Left lobe of liver (tissue), 2 donors: ENCODE results near the gene RBFOX1. TPM values are rescaled to one million over a fixed set of nuclear protein-coding genes. Genes with fewer than 3 reads are reported as not detected.

Source experiments
- ATAC-seq: fragments of 200-7000 bp; cut with Tn5 transposase; one replicate; pipeline ENCODE4 v1.9.1; 2020; ENCODE audit warnings: mild to moderate bottlenecking, moderate library complexity
- DNase-seq: peaks from one replicate; pipeline ENCODE4 v3.0.0-alpha.2; 2020; ENCODE audit warnings: low spot score
- total RNA-seq: library from RNA; stranded (reverse); gene quantifications from one replicate; pipeline ENCODE4 v1.2.1, GENCODE V29; 2021
- donor health status: DM: no; HTN: no; CAD: no; lungs with moderate emphysema.
- donor health status: DM: no; HTN: yes; CAD: no.

The RBFOX1 gene
- total RNA-seq, 1 donor from 2014 or later = not detected

DNA sequence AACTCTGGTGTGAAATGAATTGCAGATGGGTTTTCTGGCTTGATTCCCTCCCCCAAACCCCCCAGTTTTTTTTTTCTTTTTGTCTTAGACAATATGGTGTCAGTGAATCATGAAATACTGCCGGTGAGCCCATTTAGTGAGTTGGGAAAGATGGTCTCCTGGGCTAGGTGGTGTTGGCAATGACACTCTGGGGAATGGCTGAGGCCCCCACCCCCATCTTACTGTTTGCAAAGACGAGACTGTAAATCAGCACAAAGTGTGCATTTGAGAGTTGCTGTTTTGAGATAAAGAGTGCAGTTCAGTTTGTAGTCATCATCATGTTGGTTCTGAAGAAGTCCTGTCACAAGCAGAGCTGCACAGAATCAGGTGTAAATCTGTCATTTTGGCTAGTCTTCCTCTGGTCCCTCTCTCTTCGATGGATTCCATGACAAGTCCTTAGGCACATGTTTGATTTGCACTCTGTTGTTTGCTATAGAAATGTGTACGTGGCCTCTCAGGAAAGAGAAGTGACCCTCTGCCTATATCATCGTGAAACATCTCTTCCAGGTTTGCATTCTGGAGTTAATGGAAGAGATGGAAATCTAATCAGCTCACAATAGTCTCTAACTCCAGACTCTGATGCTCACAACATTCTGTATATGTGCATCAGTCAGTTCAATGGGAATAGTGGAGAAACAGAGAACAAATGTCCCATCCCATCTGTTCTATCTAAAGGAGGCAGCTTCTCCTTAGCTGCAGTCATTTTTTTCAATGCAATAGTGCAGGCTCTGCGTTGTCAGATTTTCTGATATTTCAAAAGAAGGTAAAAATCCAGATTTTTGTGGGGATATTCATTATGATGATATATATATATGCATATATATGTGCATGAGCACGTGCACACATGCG is 34.6 kb downstream of the RBFOX1 start:
- no peak for ATAC-seq

DNA sequence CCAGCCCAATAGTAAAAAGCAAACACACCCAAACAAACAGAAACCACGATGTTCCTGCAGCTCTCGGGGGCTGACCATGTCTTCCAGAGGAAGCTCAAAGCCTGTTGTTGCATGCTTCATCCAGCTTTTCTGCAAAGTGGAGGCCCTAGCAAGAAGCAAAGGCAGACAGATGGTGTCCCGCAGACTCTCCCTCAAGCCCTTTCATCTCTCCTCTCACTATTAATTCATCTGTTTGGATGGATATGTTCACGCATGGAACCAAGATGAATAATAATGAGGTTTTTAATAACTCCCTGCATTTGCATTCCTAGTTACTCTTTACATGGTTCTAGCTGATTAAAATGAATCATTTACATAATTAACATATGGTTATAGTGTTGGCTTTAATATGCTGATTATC is 36.6 kb downstream of the RBFOX1 start:
- DNase-seq (no peak), ATAC-seq (no peak)

More for the DNA sequence above, 34.6 kb downstream of the RBFOX1 start:
- no peak for DNase-seq

DNA sequence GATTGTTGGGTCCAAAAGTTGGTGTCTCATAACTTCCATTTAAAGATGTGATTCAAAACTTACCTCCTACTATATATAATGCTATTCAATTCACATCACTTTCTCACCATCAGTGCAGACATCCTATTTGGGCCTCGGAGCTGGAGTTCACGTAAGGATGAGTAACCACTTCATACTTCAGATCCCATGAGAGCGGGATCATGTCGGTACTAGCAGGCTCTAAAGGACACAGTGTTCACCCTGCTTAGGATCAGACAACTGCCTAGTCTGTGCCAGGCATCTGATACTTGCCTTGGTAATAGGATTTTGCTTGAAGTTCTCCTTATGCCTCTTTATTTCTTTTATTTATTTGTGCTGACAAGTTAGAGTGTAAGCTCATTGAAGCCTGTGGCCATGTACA is 39.5 kb downstream of the RBFOX1 start:
- no peak for ATAC-seq
- DNase-seq = no peak

DNA sequence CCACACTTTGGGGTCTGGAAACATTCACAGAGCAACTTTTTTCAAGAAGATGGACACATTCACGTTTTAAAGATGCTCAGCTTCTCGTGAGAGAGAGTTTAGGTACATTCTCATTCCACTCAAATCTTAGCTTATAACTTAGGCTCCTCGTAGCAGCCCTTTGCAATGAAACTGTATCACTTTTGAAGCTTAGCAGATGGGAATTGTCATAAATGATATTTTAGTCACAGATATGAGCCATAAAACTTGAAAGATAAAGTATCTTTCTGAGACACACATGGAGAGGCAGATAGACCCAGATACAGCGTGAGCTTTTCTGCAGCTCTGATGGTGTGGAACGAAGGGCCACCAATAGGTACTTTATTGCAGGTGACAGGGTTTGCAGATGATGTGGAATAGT is 41.1 kb downstream of the RBFOX1 start:
- ATAC-seq = no peak
- no peak for DNase-seq

DNA sequence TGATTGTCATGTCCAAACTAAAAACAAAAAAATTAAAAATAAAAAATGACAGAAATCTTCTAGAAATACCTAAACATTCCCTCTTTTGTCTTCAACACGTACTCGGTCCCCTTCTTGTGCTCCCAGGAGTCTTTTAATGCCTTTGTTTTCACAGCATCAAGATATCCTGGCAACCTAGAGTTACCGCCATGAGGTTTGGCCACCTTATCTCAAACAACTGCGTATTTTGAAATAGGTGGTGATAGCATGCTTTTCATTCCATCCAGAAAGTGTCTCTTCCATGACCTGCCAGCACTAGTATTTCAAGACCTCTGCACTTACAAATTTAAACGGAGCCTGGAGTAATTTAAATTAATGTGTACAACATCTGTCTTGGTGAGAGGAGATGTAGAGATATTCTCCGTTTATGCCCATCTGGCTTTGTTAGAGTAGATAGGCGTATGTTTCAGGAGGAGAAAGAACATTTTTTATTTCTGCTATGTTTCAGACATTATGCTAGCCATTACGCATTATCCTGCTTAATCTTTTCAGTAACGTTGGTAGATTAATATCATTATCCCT is 42.0 kb downstream of the RBFOX1 start:
- no peak for ATAC-seq
- DNase-seq = no peak

DNA sequence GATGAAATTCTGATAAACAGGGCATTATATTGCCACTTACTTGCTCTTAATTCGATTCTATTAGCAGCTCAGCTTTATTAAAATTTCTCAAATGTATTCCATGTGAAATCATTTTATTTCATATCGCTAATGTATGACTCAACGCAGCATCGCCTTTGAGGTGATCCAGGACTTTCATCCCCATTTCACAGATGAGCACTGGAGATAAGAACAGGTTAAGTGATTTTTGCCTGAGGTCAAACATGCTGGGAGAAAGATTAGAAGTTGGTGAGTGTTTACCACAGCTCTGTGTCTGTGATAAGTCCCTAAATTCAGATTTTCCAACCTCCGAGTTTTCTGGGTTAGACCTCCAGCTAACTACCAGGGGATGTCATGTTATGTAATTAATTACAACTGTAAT is 43.6 kb downstream of the RBFOX1 start:
- DNase-seq = no peak
- ATAC-seq = no peak

DNA sequence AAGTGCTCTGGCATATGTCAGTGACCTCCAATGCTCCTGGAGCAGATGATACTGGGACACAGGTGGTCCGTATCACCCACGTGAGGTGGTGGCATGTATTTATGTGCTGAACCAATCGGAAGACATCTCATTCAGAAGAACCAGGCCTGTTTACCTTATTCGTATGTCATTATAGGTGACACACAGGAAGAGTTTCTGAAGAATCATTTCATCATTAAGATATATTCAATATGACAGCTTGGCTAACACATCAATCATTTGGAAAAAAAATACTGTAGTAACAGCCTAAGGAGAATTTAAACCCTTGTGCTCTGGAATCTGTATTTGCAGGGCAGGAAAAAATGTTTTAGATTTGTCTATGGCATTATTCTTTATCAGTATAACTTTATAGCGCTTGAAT is 44.6 kb downstream of the RBFOX1 start:
- DNase-seq = no peak
- no peak for ATAC-seq

DNA sequence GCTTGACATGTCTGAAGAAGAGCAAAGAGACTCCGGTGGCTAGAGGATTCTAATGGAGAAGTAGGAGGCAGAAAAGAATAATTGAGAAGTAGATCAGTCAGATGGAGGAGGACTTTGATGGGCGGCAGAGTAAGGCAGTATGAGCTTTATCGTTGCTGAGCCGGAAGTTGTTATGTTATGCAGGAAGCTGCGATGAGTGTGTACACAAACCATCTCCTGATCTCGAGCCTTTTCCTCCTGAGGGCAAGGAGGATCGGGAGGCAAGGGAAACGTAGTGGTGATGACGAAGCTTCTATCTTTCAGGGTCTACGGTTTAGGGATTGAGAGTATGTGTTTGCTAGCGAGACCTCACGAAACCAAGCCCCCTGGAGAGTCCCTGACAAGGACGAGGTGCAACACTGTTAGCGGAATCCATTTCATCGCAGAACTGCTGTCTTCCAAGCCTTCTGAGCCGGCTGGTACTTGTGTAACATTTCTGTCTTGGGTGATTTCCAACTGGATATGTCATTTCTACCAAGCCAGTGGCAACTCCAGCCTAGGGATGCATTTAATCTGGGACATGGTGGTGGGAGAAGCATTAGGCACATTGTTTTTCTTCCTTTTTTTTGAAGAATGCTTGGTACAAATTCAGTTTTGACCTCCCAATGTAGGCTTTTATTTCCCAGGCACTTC is 45.5 kb downstream of the RBFOX1 start:
- DNase-seq (no peak), ATAC-seq (no peak)

DNA sequence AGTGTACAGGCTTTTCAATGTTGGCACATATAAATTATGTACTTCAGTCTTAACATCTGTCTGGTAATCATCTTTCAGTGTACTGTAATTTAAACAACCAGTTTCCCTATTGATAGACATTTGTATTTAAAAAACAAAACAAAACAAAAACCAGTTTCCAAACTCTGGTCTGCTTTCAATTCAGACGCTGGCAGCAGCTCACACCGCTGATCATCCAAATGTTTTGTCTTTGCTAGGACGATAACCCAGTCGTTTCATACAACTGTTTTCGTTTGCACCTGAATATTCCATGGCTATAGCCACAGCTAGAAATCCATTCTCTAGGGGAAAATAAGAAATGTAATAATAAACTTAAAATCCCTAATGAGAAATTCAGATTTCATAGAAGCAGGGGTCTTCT is 47.8 kb downstream of the RBFOX1 start:
- ATAC-seq (no peak), DNase-seq (no peak)

DNA sequence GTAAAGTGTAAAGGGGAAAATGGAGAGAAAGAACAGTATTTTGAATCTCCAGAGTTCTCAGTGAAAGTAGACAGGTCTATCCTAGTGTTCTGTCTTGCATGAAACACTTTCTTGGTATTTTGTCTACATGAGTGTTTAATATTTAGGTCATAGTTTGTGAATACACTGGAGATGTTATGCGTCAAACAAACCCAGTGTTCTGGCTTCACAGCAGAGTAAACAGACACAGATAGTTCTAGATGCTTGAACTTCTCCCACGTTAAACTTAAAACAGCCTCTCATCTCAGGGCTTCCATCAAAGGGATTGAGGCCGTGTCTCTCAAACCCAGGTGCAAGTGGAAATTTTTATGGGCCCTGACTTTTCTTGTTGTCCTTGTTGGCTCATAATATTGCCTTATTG is 48.3 kb downstream of the RBFOX1 start:
- ATAC-seq (no peak), DNase-seq (no peak)

DNA sequence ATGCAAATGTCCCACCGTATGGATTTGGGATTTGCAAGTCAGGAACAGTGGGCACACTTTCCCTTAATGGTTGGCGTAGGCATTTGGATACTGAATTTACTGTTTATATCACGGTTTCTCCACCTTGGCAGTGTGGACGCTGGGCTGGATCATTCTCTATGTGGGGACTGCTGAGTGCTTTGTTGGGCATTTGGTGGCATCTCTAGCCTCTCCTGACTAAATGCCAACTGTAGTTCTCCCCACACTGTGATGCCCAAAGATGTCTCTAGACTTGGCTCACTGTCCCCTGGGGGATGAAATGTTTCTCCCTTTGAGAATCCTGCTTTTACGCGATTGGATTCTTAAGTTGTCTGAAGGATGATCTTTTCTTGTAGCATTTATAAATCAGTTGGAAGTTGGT is 49.0 kb downstream of the RBFOX1 start:
- no peak for DNase-seq
- ATAC-seq = no peak

DNA sequence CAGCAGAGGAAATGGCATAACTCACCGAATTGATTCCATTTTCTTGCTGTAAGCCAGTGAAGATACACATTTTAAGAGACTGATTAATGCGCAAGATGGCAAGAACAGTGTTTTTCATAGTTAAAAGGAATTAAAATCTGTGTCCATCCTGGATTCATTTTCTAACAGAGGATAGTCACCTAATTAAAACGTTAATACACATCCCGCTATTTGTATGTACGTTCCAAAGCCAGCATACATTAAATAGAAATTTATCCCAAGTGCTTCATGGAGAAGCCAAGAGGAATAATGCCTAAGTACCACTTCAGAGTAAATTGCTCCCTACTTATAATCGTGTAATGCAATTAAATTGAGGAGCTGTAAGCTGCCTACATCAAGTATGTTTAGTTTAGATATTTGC is 49.9 kb downstream of the RBFOX1 start:
- DNase-seq = no peak
- no peak for ATAC-seq

DNA sequence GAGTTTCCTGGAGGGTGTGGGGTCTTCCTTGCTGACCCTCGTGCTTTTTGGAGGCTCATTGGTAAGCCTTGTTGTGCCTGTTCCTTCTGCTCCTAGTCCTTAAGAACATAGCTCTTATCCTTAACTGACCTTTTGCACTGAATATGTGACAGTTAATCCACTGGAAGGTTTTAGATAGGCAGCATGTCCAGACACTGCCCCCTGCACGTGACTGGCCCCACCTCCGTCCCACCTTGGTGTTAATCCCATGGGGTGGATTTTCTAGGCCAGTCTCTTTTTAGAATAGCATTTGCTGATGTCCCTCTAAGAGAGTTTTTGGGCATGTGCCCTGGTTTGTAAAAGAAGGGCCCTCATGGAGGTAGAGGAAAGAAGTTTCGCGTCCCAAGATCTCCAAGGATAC is 58.3 kb downstream of the RBFOX1 start:
- ATAC-seq (no peak), DNase-seq (no peak)

DNA sequence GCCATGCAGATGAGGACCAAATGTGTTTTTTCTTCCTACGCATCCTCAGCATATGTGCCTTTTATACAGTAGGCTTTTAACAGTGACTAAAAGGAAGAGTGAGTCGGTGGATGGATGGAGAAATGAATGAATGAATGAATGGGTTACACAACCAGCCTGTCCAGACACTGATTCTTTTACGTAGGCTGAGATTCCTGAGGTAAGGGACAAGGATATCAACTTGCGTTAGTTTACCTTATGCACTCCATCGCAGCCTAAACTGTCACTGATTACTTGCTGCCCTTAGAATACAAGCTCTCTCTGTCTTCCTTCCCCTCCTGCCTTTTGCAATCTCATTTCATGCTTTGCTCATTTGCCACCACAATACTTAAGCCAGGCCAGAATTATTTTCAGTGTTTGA is 59.0 kb downstream of the RBFOX1 start:
- DNase-seq (no peak), ATAC-seq (no peak)

DNA sequence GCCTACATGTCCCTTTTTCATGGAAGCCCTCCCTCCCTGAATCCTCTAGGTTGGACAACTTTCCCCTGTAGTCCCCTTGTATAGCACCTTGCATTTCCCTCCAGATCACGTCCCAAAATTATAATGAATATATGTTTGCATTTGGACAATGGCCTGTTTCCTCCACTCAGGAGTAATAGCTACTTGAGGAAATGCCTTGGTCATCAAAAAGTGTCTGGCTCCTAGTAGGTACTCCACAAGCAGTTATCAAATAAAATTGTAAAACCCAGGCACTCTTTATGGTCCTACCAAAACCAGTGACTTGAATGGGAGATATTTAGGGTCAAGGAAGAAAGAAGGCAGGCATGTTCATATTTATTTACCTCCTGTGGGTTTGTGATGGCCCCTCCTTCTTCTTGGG is 59.6 kb downstream of the RBFOX1 start:
- ATAC-seq = no peak
- DNase-seq = no peak

DNA sequence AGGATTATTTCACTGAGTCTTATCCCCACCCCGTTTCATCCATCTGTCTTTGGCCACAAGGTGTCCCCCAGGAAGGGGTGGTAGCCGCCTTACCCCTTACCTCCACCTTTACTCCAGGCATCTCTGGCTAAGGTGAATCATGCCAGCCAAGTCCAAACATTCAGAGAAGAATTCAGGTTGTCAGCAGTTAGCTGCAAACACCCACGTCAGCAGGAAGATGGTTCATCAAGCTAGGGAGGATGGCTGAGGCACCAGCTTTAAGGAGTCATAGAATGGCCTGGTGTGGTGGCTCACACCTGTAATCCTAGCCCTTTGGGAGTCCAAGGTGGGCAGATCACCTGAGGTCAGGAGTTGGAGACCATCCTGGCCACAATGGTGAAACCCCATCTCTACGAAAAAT is 61.0 kb downstream of the RBFOX1 start:
- no peak for DNase-seq
- no peak for ATAC-seq

DNA sequence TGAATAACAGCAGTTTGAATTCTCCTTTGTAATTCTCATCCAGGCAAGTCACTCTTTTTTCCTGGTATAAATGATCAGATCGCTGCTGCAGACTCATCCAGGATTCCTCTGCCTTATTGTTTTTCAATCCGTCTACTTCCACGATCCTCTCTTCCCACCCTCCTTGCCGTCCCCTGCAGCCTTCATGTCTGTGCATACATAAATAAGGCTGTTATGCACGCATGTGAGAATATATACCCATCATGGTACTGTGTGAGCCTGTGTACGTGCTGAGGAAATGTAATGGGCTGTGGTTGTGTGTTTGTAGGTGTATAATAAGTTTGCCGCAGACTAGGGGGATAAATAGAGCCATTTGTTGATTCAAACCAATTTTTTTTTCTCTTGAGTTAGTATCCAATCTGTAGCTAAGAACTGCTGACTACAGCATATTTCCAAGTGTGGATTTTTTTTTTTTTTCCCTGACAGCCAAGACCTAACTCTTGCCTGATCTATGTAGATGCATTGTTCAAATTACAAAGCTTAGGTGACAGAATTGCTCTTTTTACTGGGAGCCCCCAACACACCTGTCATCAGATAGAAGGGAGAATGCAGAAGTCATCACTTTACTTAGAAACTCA is 62.2 kb downstream of the RBFOX1 start:
- no peak for DNase-seq
- ATAC-seq = no peak

DNA sequence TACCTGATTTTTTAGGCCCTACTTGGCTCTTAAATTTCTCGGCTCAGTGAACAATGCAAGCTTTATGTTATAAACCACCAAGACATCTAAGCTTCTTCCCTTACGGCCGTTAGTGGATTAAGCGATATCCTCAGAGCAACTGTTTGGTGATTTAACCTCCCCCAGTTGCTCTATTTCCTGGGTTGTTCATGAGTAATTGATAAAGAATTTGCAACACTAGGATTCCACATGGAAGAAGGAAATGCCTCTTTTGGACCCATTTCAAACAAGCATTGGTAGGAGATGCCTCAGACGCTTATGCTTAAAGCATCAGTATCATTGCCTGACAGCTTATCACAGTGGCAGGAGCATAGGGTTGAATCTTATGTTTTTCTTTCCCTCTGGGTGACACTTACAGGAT is 65.3 kb downstream of the RBFOX1 start:
- no peak for DNase-seq
- ATAC-seq = no peak

DNA sequence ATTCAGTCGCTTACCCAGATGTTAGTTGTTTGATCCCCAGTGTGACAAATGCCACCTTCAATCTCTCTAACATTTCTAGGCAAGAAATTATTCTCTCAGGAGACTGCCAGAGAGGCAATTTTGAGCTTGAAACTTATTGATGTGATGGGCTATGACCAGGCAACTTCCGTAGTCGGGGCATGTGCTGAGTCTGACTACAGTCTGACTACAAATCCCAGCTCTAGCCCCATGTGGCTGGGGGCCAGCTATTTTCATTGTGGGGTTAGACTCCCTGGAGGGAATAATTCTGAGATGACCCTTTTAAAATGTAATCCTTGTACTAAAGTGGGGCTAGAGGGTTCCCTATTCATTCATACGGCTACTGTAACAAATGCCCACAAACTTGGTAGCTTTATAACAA is 65.9 kb downstream of the RBFOX1 start:
- ATAC-seq (no peak), DNase-seq (no peak)

DNA sequence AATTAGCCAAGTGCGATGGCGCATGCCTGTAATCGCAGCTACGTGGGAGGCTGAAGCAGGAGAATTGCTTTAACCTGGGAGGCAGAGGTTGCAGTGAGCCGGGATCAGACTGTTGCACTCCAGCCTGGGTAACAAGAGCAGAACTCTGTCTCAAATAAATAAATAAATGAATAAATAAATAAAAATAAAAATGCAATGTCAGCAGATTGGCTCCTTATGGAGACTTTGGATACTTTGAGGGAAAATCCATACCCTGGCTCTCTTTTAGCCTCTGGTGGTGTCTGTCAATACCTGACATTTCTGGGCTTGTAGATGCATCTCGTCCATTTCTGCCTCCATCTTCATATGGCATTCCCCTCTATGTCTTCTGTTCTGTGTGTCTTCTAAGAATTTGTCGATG is 66.7 kb downstream of the RBFOX1 start:
- no peak for ATAC-seq
- DNase-seq = no peak

DNA sequence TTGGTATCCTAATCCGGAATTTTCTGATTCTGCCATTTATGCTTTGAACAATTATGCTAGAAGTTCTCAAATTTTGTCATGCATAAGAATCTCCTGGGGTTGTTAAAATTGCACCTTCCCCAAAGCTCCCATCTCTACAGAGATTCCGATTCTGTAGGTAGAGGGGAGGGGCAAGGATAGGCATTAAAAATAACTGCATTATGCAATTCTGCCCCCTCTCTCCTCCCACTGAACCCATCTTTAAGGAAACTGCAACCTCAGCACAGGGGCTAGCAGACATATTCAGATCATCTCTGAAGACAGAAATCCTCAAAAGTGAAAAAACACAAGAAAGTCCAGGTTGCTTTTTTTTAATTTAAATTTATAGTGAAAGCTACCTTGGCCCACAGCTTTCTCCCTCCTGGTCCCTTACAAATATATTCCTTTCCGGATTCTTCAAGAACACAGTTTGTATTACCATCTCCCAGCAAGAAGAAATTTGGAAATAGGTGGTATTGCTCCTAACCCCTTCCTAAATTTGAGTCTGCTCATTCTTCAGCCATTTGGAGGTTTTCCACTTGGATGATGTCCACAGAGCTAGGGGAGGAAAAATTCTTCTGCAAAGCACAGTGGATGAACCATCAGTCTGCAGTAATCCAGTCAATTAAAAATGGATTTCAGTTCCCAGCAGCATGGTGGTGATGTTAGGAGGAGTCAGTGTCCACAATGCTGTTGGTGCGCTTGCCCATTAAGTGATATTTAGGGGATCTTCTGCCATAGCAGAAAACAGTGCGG is 67.7 kb downstream of the RBFOX1 start:
- ATAC-seq = no peak
- DNase-seq = no peak
